HCT116 (cell line): ENCODE results near the gene CDH13. TPM values are rescaled to one million over a fixed set of nuclear protein-coding genes. Genes with fewer than 3 reads are reported as not detected.

Source experiments
- ATAC-seq: fragments of 200-7000 bp; cut with Tn5 transposase; 2 replicates; pipeline ENCODE4 v1.9.1; 2020; ENCODE audit warnings: mild to moderate bottlenecking, moderate library complexity
- BruUV-seq: library from RNA; stranded (reverse); fragments of 400-500 nt; replicated peaks from 2 replicates; lab custom pipeline; 2021; lab: Mats Ljungman, UMichigan
- CTCF ChIA-PET: fragments of 300-600 bp; sonication (Branson Sonifier 250); formaldehyde crosslinking; loops from one replicate; lab custom pipeline; 2021; ENCODE audit warnings: antibody characterized with exemption; lab: Charles Lee
- POLR2A ChIA-PET: fragments of 300-600, 350-600 bp; sonication (Branson Sonifier 250); formaldehyde crosslinking; loops from one replicate; lab custom pipeline; 2021; ENCODE audit warnings: antibody characterized with exemption; lab: Charles Lee
- RAD21 ChIA-PET, 2 experiments: fragments of 300-600 bp; sonication (Branson Sonifier 250); formaldehyde crosslinking; loops; one replicate each; lab custom pipeline; 2023; ENCODE audit warnings: low total read pairs in 2 of 2; ENCODE audit not compliant: uncharacterized antibody in 2 of 2, unreplicated experiment in 2 of 2, low non-redundant PET in 1 of 2; lab: Charles Lee
- DNase-seq: peaks from one replicate; pipeline ENCODE4 v3.0.0-alpha.2; 2010; ENCODE audit warnings: low read depth, low spot score
- H2AFZ ChIP-seq: fragments of 200-600 bp; shearing (Covaris generic), sonication (generic); 2 replicates; pipeline ENCODE4 v1.6.1; 2017; ENCODE audit warnings: low read depth, mixed run types, mixed read lengths, antibody characterized with exemption, low read length; ENCODE audit not compliant: poor library complexity, severe bottlenecking
- H3K27ac ChIP-seq: 2 replicates; pipeline ENCODE4 v1.5.1; 2012; ENCODE audit warnings: low read depth, low read length
- H3K27me3 ChIP-seq: fragments of 200-600 bp; sonication (generic); 2 replicates; pipeline ENCODE4 v1.6.1; 2016; ENCODE audit warnings: mixed run types, low read length, mixed read lengths; ENCODE audit not compliant: insufficient read depth
- H3K36me3 ChIP-seq, 2 experiments: fragments of 200-500 bp in 1 of 2; fragments of 200-600 bp in 1 of 2; sonication (Bioruptor generic) in 1 of 2; sonication (generic) in 1 of 2; 2 replicates each; pipeline versions ENCODE4 v1.5.1 to v1.6.1; 2014 to 2016; ENCODE audit warnings: low read length in 2 of 2, inconsistent platforms in 1 of 2, mixed read lengths in 1 of 2, mixed run types in 1 of 2; ENCODE audit not compliant: insufficient read depth in 2 of 2, control insufficient read depth in 1 of 2
- H3K4me1 ChIP-seq, 2 experiments: fragments of 200-600 bp in 1 of 2; sonication (generic) in 1 of 2; 2 replicates each; pipeline versions ENCODE4 v1.5.1 to v1.6.1; 2012 to 2017; ENCODE audit warnings: low read length in 2 of 2, inconsistent platforms in 1 of 2, mild to moderate bottlenecking in 1 of 2, mixed read lengths in 1 of 2, mixed run types in 1 of 2, moderate library complexity in 1 of 2; ENCODE audit not compliant: insufficient read depth in 2 of 2, control insufficient read depth in 1 of 2
- H3K4me2 ChIP-seq: fragments of 200-600 bp; sonication (generic); 2 replicates; pipeline ENCODE4 v1.6.1; 2017; ENCODE audit warnings: mixed run types, low read length, mixed read lengths
- H3K4me3 ChIP-seq, 2 experiments: fragments of 200-600 bp in 1 of 2; sonication (generic) in 1 of 2; replicated peaks in 1 of 2; 2 replicates each; pipeline ENCODE4 v1.5.1; 2011 to 2016; ENCODE audit warnings: low read length in 2 of 2, control low read depth in 1 of 2, low read depth in 1 of 2, mild to moderate bottlenecking in 1 of 2, mixed read lengths in 1 of 2, mixed run types in 1 of 2
- H3K79me2 ChIP-seq: fragments of 200-600 bp; sonication (generic); 2 replicates; pipeline ENCODE4 v1.6.1; 2017; ENCODE audit warnings: mild to moderate bottlenecking, mixed run types, low read length, moderate library complexity, mixed read lengths; ENCODE audit not compliant: insufficient read depth
- H3K9ac ChIP-seq: fragments of 200-600 bp; sonication (generic); 2 replicates; pipeline ENCODE4 v1.6.1; 2016; ENCODE audit warnings: low read length, mixed read lengths
- H3K9me2 ChIP-seq: fragments of 200-600 bp; sonication (generic), shearing (Covaris generic); 2 replicates; pipeline ENCODE4 v1.6.1; 2017; ENCODE audit warnings: mixed run types, mild to moderate bottlenecking, moderate library complexity; ENCODE audit not compliant: insufficient read depth
- H3K9me3 ChIP-seq, 2 experiments: fragments of 200-500 bp in 1 of 2; fragments of 200-600 bp in 1 of 2; sonication (Bioruptor generic) in 1 of 2; sonication (generic) in 1 of 2; 2 replicates each; pipeline ENCODE4 v1.6.1; 2014 to 2017; ENCODE audit warnings: low read length in 2 of 2, mixed read lengths in 2 of 2, inconsistent platforms in 1 of 2, low read depth in 1 of 2, mild to moderate bottlenecking in 1 of 2, mixed run types in 1 of 2, moderate library complexity in 1 of 2; ENCODE audit not compliant: control insufficient read depth in 1 of 2, insufficient read depth in 1 of 2
- H4K20me1 ChIP-seq: fragments of 200-600 bp; sonication (generic), shearing (Covaris generic); 2 replicates; pipeline ENCODE4 v1.6.1; 2017; ENCODE audit warnings: mixed run types, mild to moderate bottlenecking, moderate library complexity; ENCODE audit not compliant: insufficient read depth
- ATF3 ChIP-seq: IDR thresholded peaks from 2 replicates; pipeline ENCODE4 v1.6.1; 2012
- CBX3 ChIP-seq: IDR thresholded peaks from 2 replicates; pipeline ENCODE4 v1.6.1; 2012; ENCODE audit warnings: low read depth
- CEBPB ChIP-seq: IDR thresholded peaks from 2 replicates; pipeline ENCODE4 v1.6.1; 2012; ENCODE audit warnings: low read depth
- EGR1 ChIP-seq: IDR thresholded peaks from 2 replicates; pipeline ENCODE4 v1.6.1; 2012; ENCODE audit warnings: low read depth
- ELF1 ChIP-seq: IDR thresholded peaks from 2 replicates; pipeline ENCODE4 v1.6.1; 2012; ENCODE audit warnings: low read depth, borderline replicate concordance
- EZH2phosphoT487 ChIP-seq: fragments of 200-600 bp; IDR thresholded peaks from 2 replicates; pipeline ENCODE4 v1.6.1; 2018; ENCODE audit warnings: antibody characterized with exemption, borderline replicate concordance
- JUND ChIP-seq: IDR thresholded peaks from 2 replicates; pipeline ENCODE4 v1.6.1; 2012
- MAX ChIP-seq: IDR thresholded peaks from 2 replicates; pipeline ENCODE4 v1.6.1; 2012
- POLR2A ChIP-seq: IDR thresholded peaks from 2 replicates; pipeline ENCODE4 v1.7.0; 2011; ENCODE audit warnings: borderline replicate concordance; ENCODE audit not compliant: insufficient read depth, insufficient read length; ENCODE audit errors: extremely low read depth
- POLR2AphosphoS5 ChIP-seq: IDR thresholded peaks from 2 replicates; pipeline ENCODE4 v1.6.1; 2011; ENCODE audit warnings: mild to moderate bottlenecking, low read depth, low read length, moderate library complexity
- RAD21 ChIP-seq: IDR thresholded peaks from 2 replicates; pipeline ENCODE4 v1.6.1; 2012; ENCODE audit warnings: low read depth, mild to moderate bottlenecking
- SIN3A ChIP-seq: IDR thresholded peaks from 2 replicates; pipeline ENCODE4 v1.6.1; 2012; ENCODE audit warnings: low read depth
- SP1 ChIP-seq: IDR thresholded peaks from 2 replicates; pipeline ENCODE4 v1.6.1; 2012; ENCODE audit warnings: low read depth
- SRF ChIP-seq: IDR thresholded peaks from 2 replicates; pipeline ENCODE4 v1.6.1; 2012; ENCODE audit warnings: low read depth
- TCF7L2 ChIP-seq: IDR thresholded peaks from 2 replicates; pipeline ENCODE4 v1.7.0; 2011; ENCODE audit warnings: borderline replicate concordance, inconsistent platforms; ENCODE audit not compliant: insufficient read depth, insufficient read length; ENCODE audit errors: extremely low read depth
- YY1 ChIP-seq: IDR thresholded peaks from 2 replicates; pipeline ENCODE4 v1.6.1; 2011; ENCODE audit warnings: low read length, low read depth, moderate library complexity, mild to moderate bottlenecking; ENCODE audit not compliant: insufficient replicate concordance; ENCODE audit errors: extremely low read depth
- ZBTB33 ChIP-seq: IDR thresholded peaks from 2 replicates; pipeline ENCODE4 v1.6.1; 2011; ENCODE audit warnings: mild to moderate bottlenecking, low read length, moderate library complexity; ENCODE audit not compliant: insufficient replicate concordance; ENCODE audit errors: extremely low read depth
- ZFX ChIP-seq: fragments of 450-650 bp; IDR thresholded peaks from 2 replicates; pipeline ENCODE4 v1.6.1; 2017
- ZNF274 ChIP-seq: fragments of 200-500 bp; sonication (Bioruptor generic); IDR thresholded peaks from 2 replicates; pipeline ENCODE4 v1.6.1; 2014; ENCODE audit warnings: mild to moderate bottlenecking, low read depth, low read length, inconsistent platforms
- intact Hi-C: fragments of 100-400 bp; cut with micrococcal nuclease; formaldehyde crosslinking; loops from 2 replicates; pipeline ENCODE4 v1.10.0; 2022
- total RNA-seq: library from RNA; stranded (reverse); gene quantifications from one replicate; pipeline ENCODE4 v1.2.1, GENCODE V29; 2021; ENCODE audit not compliant: unreplicated experiment
- TF ChIP-seq, protein P1 (sequence below): IDR thresholded peaks from 2 replicates; pipeline ENCODE4 v1.6.1; 2012; ENCODE audit warnings: low read depth

Gene CDH13
- total RNA-seq, 1 experiment from 2014 or later: not detected

DNA sequence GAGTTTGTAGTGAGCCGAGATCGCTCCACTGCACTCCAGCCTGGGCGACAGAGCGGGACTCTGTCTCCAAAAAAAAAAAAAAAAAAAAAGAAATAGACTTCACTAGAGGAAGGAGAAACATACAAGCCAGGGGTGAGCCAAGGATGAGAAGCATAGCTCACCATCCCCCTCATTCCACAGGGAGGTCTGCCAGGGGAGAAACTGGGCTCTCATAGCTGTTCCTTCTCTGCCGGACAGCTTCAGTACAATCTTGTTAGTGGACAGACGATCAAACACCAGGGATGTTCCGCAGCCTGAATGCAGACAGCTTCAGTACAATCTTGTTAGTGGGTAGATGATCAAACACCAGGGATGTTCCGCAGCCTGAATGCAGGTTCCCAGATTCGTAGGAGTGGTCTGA is 509.6 kb downstream of the CDH13 start:
- Histone ChIP-seq H3K4me1 (no peaks in the 10 kb centered on the region), H3K9me2 (no peaks in the 10 kb centered on the region), H4K20me1 (no peaks in the 10 kb centered on the region), H3K36me3 (no peaks in the 10 kb centered on the region), H2AFZ (no peak overlapping the region), H3K4me2 (no peak overlapping the region), H3K79me2 (no peaks in the 10 kb centered on the region), H3K4me3 (no peak overlapping the region), H3K9me3 (peaks cover 16 to 17% of the 10 kb centered on the region in 2 experiments; a peak in 2 of 4 replicates), H3K27ac (no peak overlapping the region), H3K27me3 (no peaks in the 10 kb centered on the region), H3K9ac (no peak overlapping the region)
- RAD21 ChIA-PET: no interaction called here
- TF ChIP-seq JUND (no peak), ZNF274 (no peak), POLR2A (no peak), MAX (no peak), CEBPB (no peak), POLR2AphosphoS5 (no peak), SP1 (no peak), EZH2phosphoT487 (no peak), CBX3 (no peak), ZBTB33 (no peak), TCF7L2 (no peak), ZFX (no peak), EGR1 (no peak), SIN3A (no peak), RAD21 (no peak), ELF1 (no peak), SRF (no peak), YY1 (no peak), ATF3 (no peak)
- TF ChIP-seq, protein P1, sequence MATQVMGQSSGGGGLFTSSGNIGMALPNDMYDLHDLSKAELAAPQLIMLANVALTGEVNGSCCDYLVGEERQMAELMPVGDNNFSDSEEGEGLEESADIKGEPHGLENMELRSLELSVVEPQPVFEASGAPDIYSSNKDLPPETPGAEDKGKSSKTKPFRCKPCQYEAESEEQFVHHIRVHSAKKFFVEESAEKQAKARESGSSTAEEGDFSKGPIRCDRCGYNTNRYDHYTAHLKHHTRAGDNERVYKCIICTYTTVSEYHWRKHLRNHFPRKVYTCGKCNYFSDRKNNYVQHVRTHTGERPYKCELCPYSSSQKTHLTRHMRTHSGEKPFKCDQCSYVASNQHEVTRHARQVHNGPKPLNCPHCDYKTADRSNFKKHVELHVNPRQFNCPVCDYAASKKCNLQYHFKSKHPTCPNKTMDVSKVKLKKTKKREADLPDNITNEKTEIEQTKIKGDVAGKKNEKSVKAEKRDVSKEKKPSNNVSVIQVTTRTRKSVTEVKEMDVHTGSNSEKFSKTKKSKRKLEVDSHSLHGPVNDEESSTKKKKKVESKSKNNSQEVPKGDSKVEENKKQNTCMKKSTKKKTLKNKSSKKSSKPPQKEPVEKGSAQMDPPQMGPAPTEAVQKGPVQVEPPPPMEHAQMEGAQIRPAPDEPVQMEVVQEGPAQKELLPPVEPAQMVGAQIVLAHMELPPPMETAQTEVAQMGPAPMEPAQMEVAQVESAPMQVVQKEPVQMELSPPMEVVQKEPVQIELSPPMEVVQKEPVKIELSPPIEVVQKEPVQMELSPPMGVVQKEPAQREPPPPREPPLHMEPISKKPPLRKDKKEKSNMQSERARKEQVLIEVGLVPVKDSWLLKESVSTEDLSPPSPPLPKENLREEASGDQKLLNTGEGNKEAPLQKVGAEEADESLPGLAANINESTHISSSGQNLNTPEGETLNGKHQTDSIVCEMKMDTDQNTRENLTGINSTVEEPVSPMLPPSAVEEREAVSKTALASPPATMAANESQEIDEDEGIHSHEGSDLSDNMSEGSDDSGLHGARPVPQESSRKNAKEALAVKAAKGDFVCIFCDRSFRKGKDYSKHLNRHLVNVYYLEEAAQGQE: no peak
- CTCF ChIA-PET: no interaction called here
- BruUV-seq: no TSS peak
- intact Hi-C loops: no loop called here
- POLR2A ChIA-PET: no interaction called here
- DNase-seq (no peak), ATAC-seq (no peak)
